Activated T-cell treated with anti-CD3 and anti-CD28 coated beads for 4 hours (primary cell): Measurements from ENCODE around the gene LIPG.

Source experiments
- DNase-seq: peaks from one replicate; pipeline ENCODE4 v3.0.0-alpha.2; 2020

The LIPG gene

DNA sequence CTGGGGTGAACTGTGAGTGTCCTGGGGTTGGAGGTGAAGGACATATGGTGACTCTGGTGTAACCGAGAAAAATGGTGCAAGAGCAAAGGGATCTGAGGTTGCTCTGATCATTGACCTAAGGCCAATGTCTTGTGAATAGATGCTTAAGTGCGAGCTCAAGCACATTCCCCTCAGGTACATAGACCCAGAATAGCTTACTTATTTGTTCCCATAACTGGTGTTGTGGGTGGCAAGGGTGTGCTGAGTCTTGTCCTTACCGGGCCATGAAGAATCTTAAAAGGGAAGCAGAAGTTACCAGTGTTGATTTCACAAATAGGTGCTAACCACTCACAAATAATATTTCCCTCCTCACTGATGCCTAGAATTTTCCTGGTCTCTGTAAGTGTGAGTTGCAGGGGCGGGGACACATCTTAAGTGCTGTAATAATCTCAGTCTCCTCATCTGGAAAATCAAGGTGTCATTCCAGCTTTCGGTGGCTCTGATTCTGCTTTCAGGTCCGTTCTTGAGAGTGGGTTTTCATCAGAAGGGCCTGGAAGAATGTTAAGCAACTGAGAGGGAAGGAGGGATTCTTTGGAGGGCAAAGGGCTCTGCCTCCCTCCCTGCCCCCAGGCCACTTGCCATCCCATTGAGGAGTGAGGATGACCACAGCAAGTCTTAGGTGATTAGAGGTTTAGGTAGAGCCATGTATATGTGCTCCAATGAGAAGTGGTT, 54.9 kb downstream of the LIPG start:
- no peak for DNase-seq

DNA sequence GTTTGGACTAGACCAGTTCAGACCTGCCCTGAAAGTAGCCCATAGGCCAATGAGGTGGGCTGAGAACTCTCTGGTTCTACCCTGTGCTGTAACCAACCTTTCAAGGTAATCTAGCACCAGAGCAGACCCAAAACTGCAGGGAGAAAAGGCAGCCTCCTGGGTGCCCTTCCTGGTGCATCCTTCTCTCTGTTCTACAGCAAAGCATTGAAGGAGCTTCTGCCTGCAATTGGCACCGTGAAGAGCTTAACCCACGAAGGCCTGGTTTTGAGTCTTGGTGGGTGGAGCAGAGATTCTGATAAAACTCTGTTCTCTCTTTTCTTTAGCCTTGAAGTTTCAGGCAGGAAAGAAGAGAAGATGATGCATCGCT, 55.5 kb downstream of the LIPG start:
- no peak for DNase-seq

DNA sequence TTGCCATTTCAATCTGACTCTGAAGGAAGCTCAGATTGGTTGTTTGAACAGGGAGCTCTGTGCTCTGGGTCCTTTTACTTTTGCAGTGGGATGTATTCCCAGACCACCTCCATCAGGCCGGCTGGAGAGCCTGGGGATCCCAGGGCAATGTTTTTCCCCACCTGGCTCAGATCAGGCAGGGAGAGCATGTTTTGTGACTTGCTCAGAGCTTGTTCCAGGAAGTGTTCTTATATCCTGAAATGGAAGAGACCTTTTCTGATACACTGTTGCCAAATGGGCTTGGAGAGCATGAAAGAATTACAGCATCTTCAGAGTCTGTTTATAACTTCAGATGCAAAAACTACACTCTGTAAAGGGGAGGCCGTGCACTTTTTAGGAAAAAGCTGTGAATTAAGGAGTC, 56.0 kb downstream of the LIPG start:
- no peak for DNase-seq

- no peak for DNase-seq
Observed at GRCh38 chr18:49618742-49619681, 57.2 kb downstream of the LIPG start.

GRCh38 chr18:49619801-49620200, 57.9 kb downstream of the LIPG start:
- DNase-seq: no peak

GRCh38 chr18:49621301-49621700, 59.4 kb downstream of the LIPG start:
- DNase-seq: no peak

DNA sequence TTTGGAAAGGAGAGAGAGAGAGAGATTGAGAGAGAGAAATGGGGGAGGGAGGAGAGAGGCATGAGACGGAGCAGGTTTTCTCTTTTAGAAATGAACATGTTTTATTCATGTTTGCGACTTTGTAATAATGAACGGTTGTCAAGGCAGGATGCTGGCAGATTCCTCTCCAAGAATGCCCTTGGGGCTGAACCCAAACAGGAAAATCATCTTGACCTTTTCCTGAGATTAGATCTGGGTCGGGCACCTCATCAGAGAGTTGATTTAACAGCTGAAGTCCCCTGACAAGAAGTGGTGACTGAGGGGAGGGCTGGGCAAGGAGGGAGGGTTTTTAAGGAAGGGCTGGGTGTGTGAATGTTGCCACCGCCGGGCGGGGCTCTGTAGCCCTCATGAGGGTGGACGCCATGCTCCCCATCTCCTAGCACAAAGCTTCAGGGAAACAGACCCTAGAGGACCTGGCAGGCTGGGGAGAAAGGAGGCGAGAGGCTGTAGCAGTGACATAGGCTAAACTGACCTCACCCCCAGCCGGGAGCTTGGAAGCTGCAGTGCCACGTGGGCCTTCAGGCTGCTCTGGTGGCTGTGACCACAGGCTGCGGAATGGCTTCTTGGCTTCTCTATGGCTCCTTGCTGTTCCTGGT, 60.0 kb downstream of the LIPG start:
- no peak for DNase-seq

DNA sequence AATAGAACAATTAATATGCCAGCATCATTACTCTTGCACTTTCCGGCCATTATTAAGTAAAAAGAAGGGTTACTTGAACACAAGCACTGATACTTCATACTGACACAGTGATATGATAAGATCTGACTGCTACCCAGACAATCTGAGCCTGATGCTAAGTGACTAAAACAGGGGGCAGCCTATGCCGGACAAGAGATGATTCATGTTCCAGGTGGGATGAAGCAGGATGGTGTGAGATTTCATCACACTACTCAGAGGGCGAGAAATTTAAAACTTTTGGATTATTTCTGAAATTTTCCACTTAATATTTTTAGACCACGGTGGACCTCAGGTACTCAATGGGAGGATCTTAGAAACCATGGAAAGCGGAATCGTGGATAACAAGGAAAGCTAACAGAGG, 61.7 kb downstream of the LIPG start:
- no peak for DNase-seq

- DNase-seq: no peak
Observed at GRCh38 chr18:49625021-49625691, 63.3 kb downstream of the LIPG start.

GRCh38 chr18:49626842-49627467, 65.1 kb downstream of the LIPG start:
- DNase-seq: no peak

DNA sequence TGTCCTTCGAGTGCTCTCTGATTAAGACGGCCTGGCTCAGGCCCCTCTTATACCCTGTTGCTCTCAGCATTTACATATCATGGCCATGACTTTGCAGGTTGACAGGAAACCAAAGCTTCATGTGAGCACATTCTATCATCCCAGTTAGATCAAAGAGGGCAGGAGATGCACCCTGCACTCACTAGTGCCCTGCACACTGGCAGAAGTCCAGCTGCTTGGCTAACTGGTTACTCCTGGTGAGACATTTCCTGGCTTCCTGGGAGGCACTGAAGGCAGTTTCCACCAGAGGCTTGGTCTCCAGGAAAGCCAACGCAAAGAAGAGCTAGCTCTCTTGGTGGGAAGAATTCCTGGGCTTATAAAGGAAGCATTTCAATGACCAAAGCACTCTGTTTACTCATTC, 66.3 kb downstream of the LIPG start:
- no peak for DNase-seq

DNA sequence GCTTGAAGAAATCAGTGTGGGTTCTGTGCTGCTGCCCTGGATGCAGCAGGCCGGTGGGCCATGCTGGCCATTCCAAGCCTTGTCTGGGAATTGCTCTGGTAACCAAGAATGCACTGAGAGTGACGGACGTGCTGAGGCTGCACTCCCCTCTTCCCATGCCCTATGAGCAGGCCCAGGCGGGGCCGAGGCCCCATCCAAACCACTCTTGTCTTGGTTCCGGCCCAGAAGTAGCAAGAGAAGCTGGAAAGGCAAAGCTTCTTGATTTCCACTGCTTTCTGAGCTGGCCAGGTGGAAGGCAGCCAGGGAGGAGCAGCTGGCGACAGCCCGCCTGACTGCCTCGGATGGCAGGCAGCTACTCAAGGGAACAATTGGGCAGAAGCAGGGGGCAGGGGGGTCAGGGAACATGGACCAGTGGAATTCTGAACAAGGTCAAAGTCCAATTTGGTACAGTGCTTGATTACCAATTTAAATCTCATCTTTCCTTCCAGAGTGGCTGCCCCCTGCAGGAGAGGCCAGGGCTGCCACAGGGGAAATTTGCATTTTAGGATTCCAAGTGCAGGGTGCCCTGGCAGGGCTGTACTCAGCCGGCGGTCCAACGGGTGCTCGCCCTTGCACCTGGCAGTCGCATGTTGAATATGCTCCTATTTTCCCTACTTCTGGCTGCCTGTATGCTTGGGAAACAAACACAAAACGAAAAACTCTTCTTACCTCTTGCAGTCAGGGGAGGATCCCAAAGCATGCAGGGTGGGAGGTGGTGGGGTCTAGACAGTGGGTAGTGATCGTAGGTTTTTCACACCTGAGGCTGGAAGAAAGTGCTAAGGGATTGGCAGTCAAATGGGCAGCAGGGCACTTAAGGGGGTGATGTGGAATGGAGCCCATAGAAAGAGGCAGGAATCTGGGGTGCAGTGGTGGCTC, 67.3 kb downstream of the LIPG start:
- DNase-seq: no peak

- DNase-seq: no peak
Observed at GRCh38 chr18:49630246-49630699, 68.4 kb downstream of the LIPG start.

- DNase-seq: no peak
Observed at GRCh38 chr18:49631146-49631866, 69.4 kb downstream of the LIPG start.

- DNase-seq: no peak
Observed at GRCh38 chr18:49632588-49632987, 70.7 kb downstream of the LIPG start.

- DNase-seq: no peak
Observed at GRCh38 chr18:49638209-49638785, 76.4 kb downstream of the LIPG start.

DNA sequence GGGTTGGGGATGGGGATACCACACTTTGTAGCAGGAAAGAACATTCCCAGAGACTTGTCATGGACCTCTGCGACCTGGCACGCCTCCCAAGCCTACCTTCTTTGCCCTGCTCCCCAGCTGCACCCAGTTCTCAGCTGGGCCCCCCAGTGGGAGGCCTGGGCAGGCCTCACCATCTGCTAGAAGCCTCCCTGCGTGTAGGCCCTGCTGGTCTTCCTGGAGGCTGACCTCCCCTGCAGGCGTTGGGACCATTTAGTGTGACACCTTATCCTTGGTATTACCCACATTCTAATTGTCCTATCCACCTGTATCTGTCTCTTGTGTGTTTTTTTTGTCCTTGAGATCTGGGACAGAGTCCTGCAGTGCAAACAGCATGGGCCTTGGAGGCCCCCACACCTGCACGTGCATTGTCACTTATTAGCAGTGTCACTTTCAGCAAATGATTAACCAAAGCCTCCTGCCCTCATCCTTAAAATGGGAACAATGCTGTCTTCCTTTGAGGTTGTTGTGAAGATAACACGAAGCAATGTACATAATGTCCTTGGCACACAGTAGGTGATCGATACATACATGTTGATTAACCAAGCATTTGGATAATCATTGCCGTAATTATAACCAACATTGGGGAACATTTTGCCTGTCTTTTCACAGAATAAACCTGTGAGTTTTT, 77.2 kb downstream of the LIPG start:
- DNase-seq: no peak

GRCh38 chr18:49639643-49640391, 78.0 kb downstream of the LIPG start:
- DNase-seq: no peak

- DNase-seq: no peak
Observed at GRCh38 chr18:49640741-49641140, 78.9 kb downstream of the LIPG start.
